GM23338 (cell line): ENCODE data around the gene CHEK1. TPM values are rescaled to one million over a fixed set of nuclear protein-coding genes. Genes with fewer than 3 reads are reported as not detected.

ENCODE experiments used
- ATAC-seq: fragments of 200-7000 bp; cut with Tn5 transposase; 3 replicates; pipeline ENCODE4 v1.9.1; 2020
- DNase-seq: peaks from one replicate; pipeline ENCODE4 v3.0.0-alpha.2; 2015; ENCODE audit warnings: low spot score
- H2AFZ ChIP-seq: fragments of 200-600 bp; sonication (generic); 2 replicates; pipeline ENCODE4 v1.8.0; 2016; ENCODE audit warnings: antibody characterized with exemption, mild to moderate bottlenecking, moderate library complexity
- H3F3A ChIP-seq: fragments of 200-600 bp; sonication (generic); replicated peaks from 2 replicates; pipeline ENCODE4 v1.8.0; 2017; ENCODE audit warnings: antibody characterized with exemption, mixed run types, low read depth
- H3K27ac ChIP-seq: fragments of 200-600 bp; sonication (generic); 2 replicates; pipeline ENCODE4 v1.6.1; 2016; ENCODE audit warnings: low read depth
- H3K27me3 ChIP-seq: fragments of 200-600 bp; sonication (generic); 2 replicates; pipeline ENCODE4 v1.8.0; 2016; ENCODE audit warnings: mild to moderate bottlenecking, mixed run types, moderate library complexity; ENCODE audit not compliant: insufficient read depth
- H3K36me3 ChIP-seq: fragments of 200-600 bp; sonication (generic); 2 replicates; pipeline ENCODE4 v1.8.0; 2016; ENCODE audit warnings: mild to moderate bottlenecking; ENCODE audit not compliant: insufficient read depth
- H3K4me1 ChIP-seq: fragments of 200-600 bp; sonication (generic); 2 replicates; pipeline ENCODE4 v1.8.0; 2016; ENCODE audit warnings: mild to moderate bottlenecking, moderate library complexity; ENCODE audit not compliant: insufficient read depth
- H3K4me2 ChIP-seq: fragments of 200-600 bp; sonication (generic); 2 replicates; pipeline ENCODE4 v1.7.1; 2017; ENCODE audit warnings: mixed run types
- H3K4me3 ChIP-seq: fragments of 200-600 bp; sonication (generic); 2 replicates; pipeline ENCODE4 v1.6.1; 2016; ENCODE audit warnings: mixed run types
- H3K79me2 ChIP-seq: fragments of 200-600 bp; sonication (generic); replicated peaks from 2 replicates; pipeline ENCODE4 v1.8.0; 2017; ENCODE audit warnings: mild to moderate bottlenecking; ENCODE audit not compliant: insufficient read depth
- H3K9me2 ChIP-seq: fragments of 200-600 bp; sonication (generic); 2 replicates; pipeline ENCODE4 v1.8.0; 2017; ENCODE audit not compliant: insufficient read depth
- H4K20me1 ChIP-seq: fragments of 200-600 bp; sonication (generic); replicated peaks from 2 replicates; pipeline ENCODE4 v1.8.0; 2017; ENCODE audit warnings: mild to moderate bottlenecking; ENCODE audit not compliant: insufficient read depth
- H3K27ac Mint-ChIP-seq: 2 replicates; pipeline ENCODE4 v1.8.0; 2020; ENCODE audit warnings: inconsistent platforms, mild to moderate bottlenecking, moderate library complexity, mixed read lengths
- H3K27me3 Mint-ChIP-seq: 3 replicates; pipeline ENCODE4 v1.8.0; 2022; ENCODE audit warnings: low read depth, mild to moderate bottlenecking, moderate library complexity, mixed read lengths, inconsistent platforms; ENCODE audit not compliant: insufficient read depth, poor library complexity
- H3K36me3 Mint-ChIP-seq: 3 replicates; pipeline ENCODE4 v1.8.0; 2021; ENCODE audit warnings: low read depth, mild to moderate bottlenecking, inconsistent platforms, moderate library complexity, mixed read lengths
- H3K4me1 Mint-ChIP-seq: 3 replicates; pipeline ENCODE4 v1.8.0; 2020; ENCODE audit warnings: mild to moderate bottlenecking, inconsistent platforms, mixed read lengths
- H3K4me3 Mint-ChIP-seq: 3 replicates; pipeline ENCODE4 v1.8.0; 2021; ENCODE audit warnings: moderate library complexity, mild to moderate bottlenecking, inconsistent platforms, mixed read lengths
- H3K9me3 Mint-ChIP-seq: 3 replicates; pipeline ENCODE4 v1.8.0; 2020; ENCODE audit warnings: moderate library complexity, mild to moderate bottlenecking, inconsistent platforms, mixed read lengths
- EZH2 ChIP-seq: fragments of 200-600 bp; sonication (generic); IDR thresholded peaks from one replicate; pipeline ENCODE4 v1.8.0; 2017; ENCODE audit warnings: antibody characterized with exemption, mild to moderate bottlenecking, low read depth; ENCODE audit not compliant: unreplicated experiment
- JUNB ChIP-seq: IDR thresholded peaks from one replicate; pipeline ENCODE4 v1.6.1; 2016; ENCODE audit warnings: antibody characterized with exemption; ENCODE audit not compliant: unreplicated experiment
- ZNF114 ChIP-seq: fragments of 250-450 bp; sonication (Bioruptor Pico); IDR thresholded peaks from 2 replicates; pipeline ENCODE4 v1.5.0; 2020; ENCODE audit warnings: mild to moderate bottlenecking, moderate library complexity
- ZNF331 ChIP-seq: fragments of 250-450 bp; sonication (Bioruptor Pico); IDR thresholded peaks from 2 replicates; pipeline ENCODE4 v1.5.0; 2020; ENCODE audit warnings: low read depth, mild to moderate bottlenecking, moderate library complexity
- polyA plus RNA-seq: library from polyadenylated mRNA; unstranded; fragments of >200 nt; fragmentation: Nextera tagmentation; extraction: Ambion mirVana; gene quantifications from 2 replicates; pipeline ENCODE4 v1.2.1, GENCODE V29; 2016
- total RNA-seq: library from RNA; depleted of rRNA; stranded (reverse); fragments of >200 nt; shearing (Covaris generic); gene quantifications from 2 replicates; pipeline ENCODE4 v1.2.3, GENCODE V29; 2014
- TF ChIP-seq, protein P1 (sequence below): fragments of 250-450 bp; sonication (Bioruptor Pico); IDR thresholded peaks from 2 replicates; pipeline ENCODE4 v1.5.0; 2020; ENCODE audit warnings: mild to moderate bottlenecking, moderate library complexity
- TF ChIP-seq, protein P2 (sequence below), 2 experiments: fragments of 200-600 bp in 1 of 2; sonication (generic) in 1 of 2; conservative IDR thresholded peaks; 2 replicates each; pipeline versions ENCODE4 v1.5.1 to v1.6.1; 2016 to 2017; ENCODE audit warnings: antibody characterized with exemption in 2 of 2, low read depth in 2 of 2, mild to moderate bottlenecking in 2 of 2, moderate library complexity in 1 of 2
- TF ChIP-seq, protein P3 (sequence below): IDR thresholded peaks from one replicate; pipeline ENCODE4 v1.6.1; 2018; ENCODE audit warnings: antibody characterized with exemption; ENCODE audit not compliant: unreplicated experiment

The CHEK1 gene
- total and polyA plus RNA-seq, 2 experiments from 2014 or later, result 90.0 to 102 TPM

DNA sequence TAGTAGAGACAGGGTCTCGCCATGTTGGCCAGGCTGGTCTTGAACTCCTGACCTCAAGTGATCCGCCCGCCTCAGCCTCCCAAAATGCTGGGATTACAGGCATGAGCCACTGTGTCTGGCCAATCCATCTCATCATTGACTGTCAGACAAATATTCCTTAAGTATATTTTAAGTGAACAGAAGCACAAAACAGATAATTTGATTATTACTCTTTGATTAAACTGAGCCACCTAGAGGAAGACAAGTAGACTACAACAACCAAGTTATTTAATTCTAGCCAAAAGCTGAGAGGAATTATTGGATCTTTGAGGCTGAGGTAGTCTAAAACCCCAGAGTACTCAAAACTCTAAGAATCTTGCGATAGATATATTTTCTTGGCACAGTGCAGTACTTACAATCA lies 54.4 kb downstream of the CHEK1 start:
- H2AFZ ChIP-seq, result no peak overlapping the region
- H3K27me3 ChIP-seq, result no peaks in the 10 kb centered on the region
- H3K9me2 ChIP-seq, result no peaks in the 10 kb centered on the region
- no peaks in the 10 kb centered on the region for H3K79me2 ChIP-seq
- TF ChIP-seq ZNF114 (no peak), EZH2 (no peak), JUNB (no peak), ZNF331 (CRISPR knock-in tag) (no peak)
- TF ChIP-seq, protein P1, sequence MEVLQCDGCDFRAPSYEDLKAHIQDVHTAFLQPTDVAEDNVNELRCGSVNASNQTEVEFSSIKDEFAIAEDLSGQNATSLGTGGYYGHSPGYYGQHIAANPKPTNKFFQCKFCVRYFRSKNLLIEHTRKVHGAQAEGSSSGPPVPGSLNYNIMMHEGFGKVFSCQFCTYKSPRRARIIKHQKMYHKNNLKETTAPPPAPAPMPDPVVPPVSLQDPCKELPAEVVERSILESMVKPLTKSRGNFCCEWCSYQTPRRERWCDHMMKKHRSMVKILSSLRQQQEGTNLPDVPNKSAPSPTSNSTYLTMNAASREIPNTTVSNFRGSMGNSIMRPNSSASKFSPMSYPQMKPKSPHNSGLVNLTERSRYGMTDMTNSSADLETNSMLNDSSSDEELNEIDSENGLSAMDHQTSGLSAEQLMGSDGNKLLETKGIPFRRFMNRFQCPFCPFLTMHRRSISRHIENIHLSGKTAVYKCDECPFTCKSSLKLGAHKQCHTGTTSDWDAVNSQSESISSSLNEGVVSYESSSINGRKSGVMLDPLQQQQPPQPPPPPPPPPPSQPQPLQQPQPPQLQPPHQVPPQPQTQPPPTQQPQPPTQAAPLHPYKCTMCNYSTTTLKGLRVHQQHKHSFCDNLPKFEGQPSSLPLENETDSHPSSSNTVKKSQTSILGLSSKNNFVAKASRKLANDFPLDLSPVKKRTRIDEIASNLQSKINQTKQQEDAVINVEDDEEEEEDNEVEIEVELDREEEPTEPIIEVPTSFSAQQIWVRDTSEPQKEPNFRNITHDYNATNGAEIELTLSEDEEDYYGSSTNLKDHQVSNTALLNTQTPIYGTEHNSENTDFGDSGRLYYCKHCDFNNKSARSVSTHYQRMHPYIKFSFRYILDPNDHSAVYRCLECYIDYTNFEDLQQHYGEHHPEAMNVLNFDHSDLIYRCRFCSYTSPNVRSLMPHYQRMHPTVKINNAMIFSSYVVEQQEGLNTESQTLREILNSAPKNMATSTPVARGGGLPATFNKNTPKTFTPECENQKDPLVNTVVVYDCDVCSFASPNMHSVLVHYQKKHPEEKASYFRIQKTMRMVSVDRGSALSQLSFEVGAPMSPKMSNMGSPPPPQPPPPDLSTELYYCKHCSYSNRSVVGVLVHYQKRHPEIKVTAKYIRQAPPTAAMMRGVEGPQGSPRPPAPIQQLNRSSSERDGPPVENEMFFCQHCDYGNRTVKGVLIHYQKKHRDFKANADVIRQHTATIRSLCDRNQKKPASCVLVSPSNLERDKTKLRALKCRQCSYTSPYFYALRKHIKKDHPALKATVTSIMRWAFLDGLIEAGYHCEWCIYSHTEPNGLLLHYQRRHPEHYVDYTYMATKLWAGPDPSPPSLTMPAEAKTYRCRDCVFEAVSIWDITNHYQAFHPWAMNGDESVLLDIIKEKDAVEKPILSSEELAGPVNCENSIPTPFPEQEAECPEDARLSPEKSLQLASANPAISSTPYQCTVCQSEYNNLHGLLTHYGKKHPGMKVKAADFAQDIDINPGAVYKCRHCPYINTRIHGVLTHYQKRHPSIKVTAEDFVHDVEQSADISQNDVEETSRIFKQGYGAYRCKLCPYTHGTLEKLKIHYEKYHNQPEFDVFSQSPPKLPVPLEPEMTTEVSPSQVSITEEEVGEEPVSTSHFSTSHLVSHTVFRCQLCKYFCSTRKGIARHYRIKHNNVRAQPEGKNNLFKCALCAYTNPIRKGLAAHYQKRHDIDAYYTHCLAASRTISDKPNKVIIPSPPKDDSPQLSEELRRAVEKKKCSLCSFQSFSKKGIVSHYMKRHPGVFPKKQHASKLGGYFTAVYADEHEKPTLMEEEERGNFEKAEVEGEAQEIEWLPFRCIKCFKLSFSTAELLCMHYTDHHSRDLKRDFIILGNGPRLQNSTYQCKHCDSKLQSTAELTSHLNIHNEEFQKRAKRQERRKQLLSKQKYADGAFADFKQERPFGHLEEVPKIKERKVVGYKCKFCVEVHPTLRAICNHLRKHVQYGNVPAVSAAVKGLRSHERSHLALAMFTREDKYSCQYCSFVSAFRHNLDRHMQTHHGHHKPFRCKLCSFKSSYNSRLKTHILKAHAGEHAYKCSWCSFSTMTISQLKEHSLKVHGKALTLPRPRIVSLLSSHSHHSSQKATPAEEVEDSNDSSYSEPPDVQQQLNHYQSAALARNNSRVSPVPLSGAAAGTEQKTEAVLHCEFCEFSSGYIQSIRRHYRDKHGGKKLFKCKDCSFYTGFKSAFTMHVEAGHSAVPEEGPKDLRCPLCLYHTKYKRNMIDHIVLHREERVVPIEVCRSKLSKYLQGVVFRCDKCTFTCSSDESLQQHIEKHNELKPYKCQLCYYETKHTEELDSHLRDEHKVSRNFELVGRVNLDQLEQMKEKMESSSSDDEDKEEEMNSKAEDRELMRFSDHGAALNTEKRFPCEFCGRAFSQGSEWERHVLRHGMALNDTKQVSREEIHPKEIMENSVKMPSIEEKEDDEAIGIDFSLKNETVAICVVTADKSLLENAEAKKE (CRISPR knock-in tag), result no peak
- TF ChIP-seq, protein P2, sequence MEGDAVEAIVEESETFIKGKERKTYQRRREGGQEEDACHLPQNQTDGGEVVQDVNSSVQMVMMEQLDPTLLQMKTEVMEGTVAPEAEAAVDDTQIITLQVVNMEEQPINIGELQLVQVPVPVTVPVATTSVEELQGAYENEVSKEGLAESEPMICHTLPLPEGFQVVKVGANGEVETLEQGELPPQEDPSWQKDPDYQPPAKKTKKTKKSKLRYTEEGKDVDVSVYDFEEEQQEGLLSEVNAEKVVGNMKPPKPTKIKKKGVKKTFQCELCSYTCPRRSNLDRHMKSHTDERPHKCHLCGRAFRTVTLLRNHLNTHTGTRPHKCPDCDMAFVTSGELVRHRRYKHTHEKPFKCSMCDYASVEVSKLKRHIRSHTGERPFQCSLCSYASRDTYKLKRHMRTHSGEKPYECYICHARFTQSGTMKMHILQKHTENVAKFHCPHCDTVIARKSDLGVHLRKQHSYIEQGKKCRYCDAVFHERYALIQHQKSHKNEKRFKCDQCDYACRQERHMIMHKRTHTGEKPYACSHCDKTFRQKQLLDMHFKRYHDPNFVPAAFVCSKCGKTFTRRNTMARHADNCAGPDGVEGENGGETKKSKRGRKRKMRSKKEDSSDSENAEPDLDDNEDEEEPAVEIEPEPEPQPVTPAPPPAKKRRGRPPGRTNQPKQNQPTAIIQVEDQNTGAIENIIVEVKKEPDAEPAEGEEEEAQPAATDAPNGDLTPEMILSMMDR (conservative IDR thresholded peaks at IDR 0.05; ENCODE audit: low read depth in 2 of 2), result peak in 1 of 2 experiments; percentile 62; a peak in 3 of 4 replicates
- TF ChIP-seq, protein P3, sequence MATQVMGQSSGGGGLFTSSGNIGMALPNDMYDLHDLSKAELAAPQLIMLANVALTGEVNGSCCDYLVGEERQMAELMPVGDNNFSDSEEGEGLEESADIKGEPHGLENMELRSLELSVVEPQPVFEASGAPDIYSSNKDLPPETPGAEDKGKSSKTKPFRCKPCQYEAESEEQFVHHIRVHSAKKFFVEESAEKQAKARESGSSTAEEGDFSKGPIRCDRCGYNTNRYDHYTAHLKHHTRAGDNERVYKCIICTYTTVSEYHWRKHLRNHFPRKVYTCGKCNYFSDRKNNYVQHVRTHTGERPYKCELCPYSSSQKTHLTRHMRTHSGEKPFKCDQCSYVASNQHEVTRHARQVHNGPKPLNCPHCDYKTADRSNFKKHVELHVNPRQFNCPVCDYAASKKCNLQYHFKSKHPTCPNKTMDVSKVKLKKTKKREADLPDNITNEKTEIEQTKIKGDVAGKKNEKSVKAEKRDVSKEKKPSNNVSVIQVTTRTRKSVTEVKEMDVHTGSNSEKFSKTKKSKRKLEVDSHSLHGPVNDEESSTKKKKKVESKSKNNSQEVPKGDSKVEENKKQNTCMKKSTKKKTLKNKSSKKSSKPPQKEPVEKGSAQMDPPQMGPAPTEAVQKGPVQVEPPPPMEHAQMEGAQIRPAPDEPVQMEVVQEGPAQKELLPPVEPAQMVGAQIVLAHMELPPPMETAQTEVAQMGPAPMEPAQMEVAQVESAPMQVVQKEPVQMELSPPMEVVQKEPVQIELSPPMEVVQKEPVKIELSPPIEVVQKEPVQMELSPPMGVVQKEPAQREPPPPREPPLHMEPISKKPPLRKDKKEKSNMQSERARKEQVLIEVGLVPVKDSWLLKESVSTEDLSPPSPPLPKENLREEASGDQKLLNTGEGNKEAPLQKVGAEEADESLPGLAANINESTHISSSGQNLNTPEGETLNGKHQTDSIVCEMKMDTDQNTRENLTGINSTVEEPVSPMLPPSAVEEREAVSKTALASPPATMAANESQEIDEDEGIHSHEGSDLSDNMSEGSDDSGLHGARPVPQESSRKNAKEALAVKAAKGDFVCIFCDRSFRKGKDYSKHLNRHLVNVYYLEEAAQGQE, result no peak
- Mint-ChIP-seq H3K36me3 (peaks cover 37% of the 10 kb centered on the region), H3K27me3 (no peaks in the 10 kb centered on the region), H3K9me3 (no peaks in the 10 kb centered on the region; the same call in 2 of the 3 replicates), H3K4me1 (peaks cover 6% of the 10 kb centered on the region; the same call in 2 of the 3 replicates), H3K4me3 (no peak overlapping the region), H3K27ac (no peak overlapping the region)
- H3F3A ChIP-seq, result no peaks in the 10 kb centered on the region
- H3K27ac ChIP-seq, result no peak overlapping the region
- DNase-seq (peak; percentile 30), ATAC-seq (no peak)
- peaks cover 16% of the 10 kb centered on the region for H4K20me1 ChIP-seq
- H3K4me2 ChIP-seq, result no peak overlapping the region
- peaks cover 28% of the 10 kb centered on the region for H3K36me3 ChIP-seq
- H3K4me1 ChIP-seq, result no peaks in the 10 kb centered on the region
- H3K4me3 ChIP-seq, result no peak overlapping the region
